Myocyte (in vitro differentiated cells): ENCODE data around the gene PCBP4. TPM values are rescaled to one million over a fixed set of nuclear protein-coding genes. Genes with fewer than 3 reads are reported as not detected.

Source experiments
- DNase-seq: peaks from one replicate; pipeline ENCODE4 v3.0.0-alpha.2; 2012; ENCODE audit warnings: low read depth
- polyA plus RNA-seq: library from polyadenylated mRNA; unstranded; fragments of >200 nt; gene quantifications from one replicate; pipeline ENCODE4 v1.2.1, GENCODE V29; 2012; ENCODE audit warnings: missing spikeins
- total RNA-seq: library from RNA; depleted of rRNA; stranded (reverse); fragments of >200 nt; gene quantifications from 2 replicates; pipeline ENCODE4 v1.2.3, GENCODE V29; 2014

Gene PCBP4
- 159 and 351 TPM in 2 replicates for total RNA-seq
- 126 TPM for polyA plus RNA-seq

GRCh38 chr3:51967384-51968169 is at the start of gene PCBP4:
PCBP4 (minus strand) TSS chr3:51967454; CDS start chr3:51961240, 6,214 bp downstream.
- peak; percentile 74 for DNase-seq

GRCh38 chr3:52015438-52016228 is 48.4 kb upstream of the PCBP4 start:
- DNase-seq: no peak

GRCh38 chr3:52014613-52015012 is 47.4 kb upstream of the PCBP4 start:
- no peak for DNase-seq

GRCh38 chr3:52013802-52014598 is 46.7 kb upstream of the PCBP4 start:
- DNase-seq: no peak

- DNase-seq: no peak
Measured at GRCh38 chr3:52012699-52013098, 45.4 kb upstream of the PCBP4 start.

- no peak for DNase-seq
Measured at GRCh38 chr3:52010431-52010830, 43.2 kb upstream of the PCBP4 start.

- DNase-seq: no peak
Measured at GRCh38 chr3:52007291-52007690, 40.0 kb upstream of the PCBP4 start.

- DNase-seq: no peak
Measured at GRCh38 chr3:52006820-52007133, 39.5 kb upstream of the PCBP4 start.

GRCh38 chr3:52006017-52006819 is 39.0 kb upstream of the PCBP4 start:
- DNase-seq: no peak

- DNase-seq: no peak
Measured at GRCh38 chr3:52005571-52005986, 38.3 kb upstream of the PCBP4 start.

GRCh38 chr3:52004906-52005395 is 37.7 kb upstream of the PCBP4 start:
- no peak for DNase-seq

- DNase-seq: no peak
Measured at GRCh38 chr3:52004163-52004787, 37.0 kb upstream of the PCBP4 start.

- DNase-seq: no peak
Measured at GRCh38 chr3:52002748-52003147, 35.5 kb upstream of the PCBP4 start.

GRCh38 chr3:52001443-52001974 is 34.3 kb upstream of the PCBP4 start:
- peak; percentile 59 for DNase-seq

GRCh38 chr3:51999846-52000245 is 32.6 kb upstream of the PCBP4 start:
- no peak for DNase-seq

GRCh38 chr3:51998774-51999173 is 31.5 kb upstream of the PCBP4 start:
- DNase-seq: no peak

- DNase-seq: no peak
Measured at GRCh38 chr3:51997935-51998596, 30.8 kb upstream of the PCBP4 start.

- no peak for DNase-seq
Measured at GRCh38 chr3:51997172-51997571, 29.9 kb upstream of the PCBP4 start.
